Measurements from ENCODE around the gene NLGN1.

DNA sequence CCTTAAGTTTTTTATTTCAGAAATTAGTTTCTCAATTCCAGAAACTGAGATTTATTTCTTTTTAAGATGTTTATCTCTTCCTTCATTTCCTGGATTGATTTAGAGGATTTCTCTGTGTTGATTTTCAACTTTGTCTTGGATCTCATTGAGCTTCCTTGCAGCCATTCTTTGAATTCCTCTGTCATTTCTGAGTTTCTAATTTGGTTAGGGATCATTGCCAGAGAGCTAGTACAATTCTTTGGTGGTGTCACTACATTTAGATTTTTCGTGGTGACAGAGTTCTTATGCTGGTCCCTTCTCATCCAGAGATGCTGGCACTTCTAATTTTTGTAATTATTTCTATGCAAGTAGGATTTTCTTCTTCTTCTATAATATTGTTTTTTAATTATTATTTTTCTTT is 770.5 kb downstream of the NLGN1 start:
- no peak for TF ChIP-seq POLR2A (IDR thresholded peaks at IDR 0.05)
- TF ChIP-seq, protein P1, sequence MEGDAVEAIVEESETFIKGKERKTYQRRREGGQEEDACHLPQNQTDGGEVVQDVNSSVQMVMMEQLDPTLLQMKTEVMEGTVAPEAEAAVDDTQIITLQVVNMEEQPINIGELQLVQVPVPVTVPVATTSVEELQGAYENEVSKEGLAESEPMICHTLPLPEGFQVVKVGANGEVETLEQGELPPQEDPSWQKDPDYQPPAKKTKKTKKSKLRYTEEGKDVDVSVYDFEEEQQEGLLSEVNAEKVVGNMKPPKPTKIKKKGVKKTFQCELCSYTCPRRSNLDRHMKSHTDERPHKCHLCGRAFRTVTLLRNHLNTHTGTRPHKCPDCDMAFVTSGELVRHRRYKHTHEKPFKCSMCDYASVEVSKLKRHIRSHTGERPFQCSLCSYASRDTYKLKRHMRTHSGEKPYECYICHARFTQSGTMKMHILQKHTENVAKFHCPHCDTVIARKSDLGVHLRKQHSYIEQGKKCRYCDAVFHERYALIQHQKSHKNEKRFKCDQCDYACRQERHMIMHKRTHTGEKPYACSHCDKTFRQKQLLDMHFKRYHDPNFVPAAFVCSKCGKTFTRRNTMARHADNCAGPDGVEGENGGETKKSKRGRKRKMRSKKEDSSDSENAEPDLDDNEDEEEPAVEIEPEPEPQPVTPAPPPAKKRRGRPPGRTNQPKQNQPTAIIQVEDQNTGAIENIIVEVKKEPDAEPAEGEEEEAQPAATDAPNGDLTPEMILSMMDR (IDR thresholded peaks at IDR 0.05), result no peak
- no peak for TF ChIP-seq POLR2AphosphoS5 (IDR thresholded peaks at IDR 0.05)
